K562 (cell line): ENCODE results near the gene SMCO1.

Experiments used
- BRD4 ChIP-seq: fragments of 200-600 bp; sonication (generic); IDR thresholded peaks from 2 replicates; pipeline ENCODE4 v1.6.1; 2017; ENCODE audit warnings: inconsistent platforms
- CAMTA2 ChIP-seq: fragments of 250-450 bp; sonication (Bioruptor Pico); conservative IDR thresholded peaks from 2 replicates; pipeline ENCODE4 v1.5.1; 2022
- ETS1 ChIP-seq: conservative IDR thresholded peaks from 2 replicates; pipeline ENCODE4 v1.6.1; 2011; ENCODE audit warnings: low read depth, mild to moderate bottlenecking, low read length; ENCODE audit not compliant: control insufficient read depth
- EZH2 ChIP-seq: IDR thresholded peaks from 2 replicates; pipeline ENCODE4 v1.6.1; 2012; ENCODE audit warnings: low read depth, mild to moderate bottlenecking, inconsistent platforms, low read length, borderline replicate concordance
- JUND ChIP-seq, 2 experiments: IDR thresholded peaks; 2 replicates in 1 of 2; 3 replicates in 1 of 2; pipeline ENCODE4 v1.6.1; 2011; ENCODE audit warnings: borderline replicate concordance in 2 of 2, low read depth in 2 of 2, low read length in 2 of 2, improper control_type of control experiment in 1 of 2, missing biosample characterization in 1 of 2, missing genetic modification characterization in 1 of 2, missing genetic modification reagents in 1 of 2
- KAT7 ChIP-seq: sonication (generic); formaldehyde crosslinking; IDR thresholded peaks from 2 replicates; pipeline ENCODE4 v1.8.0; 2022; ENCODE audit warnings: missing genetic modification reagents, mild to moderate bottlenecking, borderline replicate concordance
- NCOA2 ChIP-seq, 2 experiments: fragments of 450-650 bp; IDR thresholded peaks; 2 replicates each; pipeline ENCODE4 v1.6.1; 2018; ENCODE audit warnings: mild to moderate bottlenecking in 2 of 2, moderate library complexity in 1 of 2; ENCODE audit not compliant: partially characterized antibody in 2 of 2
- POLR2A ChIP-seq: fragments of 450-650 bp; conservative IDR thresholded peaks from 2 replicates; pipeline ENCODE4 v1.6.1; 2016
- SRSF1 ChIP-seq: fragments of 200-400 bp; formaldehyde crosslinking; IDR thresholded peaks from 2 replicates; pipeline ENCODE4 v1.6.1; 2017; ENCODE audit warnings: mild to moderate bottlenecking, low read depth, low read length, moderate library complexity
- ZKSCAN1 ChIP-seq: fragments of 150-350 bp; IDR thresholded peaks from 2 replicates; pipeline ENCODE4 v1.6.1; 2016; ENCODE audit warnings: low read depth, low read length
- ZNF551 ChIP-seq: fragments of 250-450 bp; sonication (Bioruptor Pico); IDR thresholded peaks from 2 replicates; pipeline ENCODE4 v1.5.0; 2021; ENCODE audit warnings: mild to moderate bottlenecking, moderate library complexity

- TF ChIP-seq KAT7 (CRISPR knock-in tag) (no peak), NCOA2 (IDR thresholded peaks at IDR 0.05; ENCODE audit: partially characterized antibody in 2 of 2) (no peak), ZKSCAN1 (no peak), POLR2A (no peak), SRSF1 (no peak), EZH2 (no peak), ZNF551 (CRISPR knock-in tag) (no peak), BRD4 (no peak), CAMTA2 (no peak), ETS1 (no peak), JUND (IDR thresholded peaks at IDR 0.05; ENCODE audit: borderline replicate concordance, low read depth, low read length) (no peak), JUND (tag; IDR thresholded peaks at IDR 0.05; ENCODE audit: borderline replicate concordance, low read depth, low read length) (no peak)
These were observed 813 bp downstream of the SMCO1 start for GRCh38 chr3:196514350-196514716.
